ENCODE measurements around the gene SRPK2.

DNA sequence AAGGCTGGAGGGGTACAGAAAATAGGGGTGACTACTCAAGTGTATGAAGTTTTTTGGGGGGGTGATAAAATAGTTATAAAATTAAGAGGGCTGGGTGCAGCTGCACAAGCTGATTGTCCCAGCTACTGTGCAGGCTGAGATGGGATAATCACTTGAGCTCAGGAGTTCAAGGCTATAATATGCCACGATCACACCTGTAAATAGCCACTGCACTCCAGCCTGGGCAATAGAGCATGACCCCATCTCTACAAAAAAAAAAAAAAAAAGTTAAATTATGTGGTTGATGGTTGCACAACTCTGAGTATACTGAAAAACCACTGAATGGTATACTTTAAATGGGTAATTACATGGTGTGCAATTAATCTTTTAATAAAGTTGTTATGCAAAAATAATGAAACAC is 172.9 kb downstream of the SRPK2 start:
- TF ChIP-seq POLR2AphosphoS5 (IDR thresholded peaks at IDR 0.05), result no peak
- no peak for TF ChIP-seq EP300 (conservative IDR thresholded peaks at IDR 0.05; ENCODE audit: poor library complexity, severe bottlenecking)
- TF ChIP-seq, protein P1, sequence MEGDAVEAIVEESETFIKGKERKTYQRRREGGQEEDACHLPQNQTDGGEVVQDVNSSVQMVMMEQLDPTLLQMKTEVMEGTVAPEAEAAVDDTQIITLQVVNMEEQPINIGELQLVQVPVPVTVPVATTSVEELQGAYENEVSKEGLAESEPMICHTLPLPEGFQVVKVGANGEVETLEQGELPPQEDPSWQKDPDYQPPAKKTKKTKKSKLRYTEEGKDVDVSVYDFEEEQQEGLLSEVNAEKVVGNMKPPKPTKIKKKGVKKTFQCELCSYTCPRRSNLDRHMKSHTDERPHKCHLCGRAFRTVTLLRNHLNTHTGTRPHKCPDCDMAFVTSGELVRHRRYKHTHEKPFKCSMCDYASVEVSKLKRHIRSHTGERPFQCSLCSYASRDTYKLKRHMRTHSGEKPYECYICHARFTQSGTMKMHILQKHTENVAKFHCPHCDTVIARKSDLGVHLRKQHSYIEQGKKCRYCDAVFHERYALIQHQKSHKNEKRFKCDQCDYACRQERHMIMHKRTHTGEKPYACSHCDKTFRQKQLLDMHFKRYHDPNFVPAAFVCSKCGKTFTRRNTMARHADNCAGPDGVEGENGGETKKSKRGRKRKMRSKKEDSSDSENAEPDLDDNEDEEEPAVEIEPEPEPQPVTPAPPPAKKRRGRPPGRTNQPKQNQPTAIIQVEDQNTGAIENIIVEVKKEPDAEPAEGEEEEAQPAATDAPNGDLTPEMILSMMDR (IDR thresholded peaks at IDR 0.05; ENCODE audit: poor library complexity, severe bottlenecking), result no peak
- TF ChIP-seq EZH2 (IDR thresholded peaks at IDR 0.05; ENCODE audit: borderline replicate concordance, insufficient read depth, low read length, poor library complexity, severe bottlenecking), result no peak
- no peak for TF ChIP-seq RAD21 (conservative IDR thresholded peaks at IDR 0.05)
- no peak for TF ChIP-seq TAF1 (IDR thresholded peaks at IDR 0.05; ENCODE audit: low read depth)
- TF ChIP-seq, protein P2, sequence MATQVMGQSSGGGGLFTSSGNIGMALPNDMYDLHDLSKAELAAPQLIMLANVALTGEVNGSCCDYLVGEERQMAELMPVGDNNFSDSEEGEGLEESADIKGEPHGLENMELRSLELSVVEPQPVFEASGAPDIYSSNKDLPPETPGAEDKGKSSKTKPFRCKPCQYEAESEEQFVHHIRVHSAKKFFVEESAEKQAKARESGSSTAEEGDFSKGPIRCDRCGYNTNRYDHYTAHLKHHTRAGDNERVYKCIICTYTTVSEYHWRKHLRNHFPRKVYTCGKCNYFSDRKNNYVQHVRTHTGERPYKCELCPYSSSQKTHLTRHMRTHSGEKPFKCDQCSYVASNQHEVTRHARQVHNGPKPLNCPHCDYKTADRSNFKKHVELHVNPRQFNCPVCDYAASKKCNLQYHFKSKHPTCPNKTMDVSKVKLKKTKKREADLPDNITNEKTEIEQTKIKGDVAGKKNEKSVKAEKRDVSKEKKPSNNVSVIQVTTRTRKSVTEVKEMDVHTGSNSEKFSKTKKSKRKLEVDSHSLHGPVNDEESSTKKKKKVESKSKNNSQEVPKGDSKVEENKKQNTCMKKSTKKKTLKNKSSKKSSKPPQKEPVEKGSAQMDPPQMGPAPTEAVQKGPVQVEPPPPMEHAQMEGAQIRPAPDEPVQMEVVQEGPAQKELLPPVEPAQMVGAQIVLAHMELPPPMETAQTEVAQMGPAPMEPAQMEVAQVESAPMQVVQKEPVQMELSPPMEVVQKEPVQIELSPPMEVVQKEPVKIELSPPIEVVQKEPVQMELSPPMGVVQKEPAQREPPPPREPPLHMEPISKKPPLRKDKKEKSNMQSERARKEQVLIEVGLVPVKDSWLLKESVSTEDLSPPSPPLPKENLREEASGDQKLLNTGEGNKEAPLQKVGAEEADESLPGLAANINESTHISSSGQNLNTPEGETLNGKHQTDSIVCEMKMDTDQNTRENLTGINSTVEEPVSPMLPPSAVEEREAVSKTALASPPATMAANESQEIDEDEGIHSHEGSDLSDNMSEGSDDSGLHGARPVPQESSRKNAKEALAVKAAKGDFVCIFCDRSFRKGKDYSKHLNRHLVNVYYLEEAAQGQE (IDR thresholded peaks at IDR 0.05; ENCODE audit: borderline replicate concordance), result no peak
- no peak for TF ChIP-seq MXI1 (conservative IDR thresholded peaks at IDR 0.05; ENCODE audit: poor library complexity, severe bottlenecking)
- no peak for TF ChIP-seq SMC3 (conservative IDR thresholded peaks at IDR 0.05; ENCODE audit: poor library complexity)

Measured in neural cell (in vitro differentiated cells).